PC-9 (cell line): Measurements from ENCODE around the gene DEFB108B.
A peak's percentile ranks its signal among the peaks of the same experiment; 100 is the strongest.
"Not testable (repeated sequence)": the region's sequence is repeated elsewhere in the genome, so short reads cannot be mapped to it uniquely, and the experiment has no call there.

Experiments
- CTCF ChIP-seq: fragments of 200-600 bp; sonication (generic); conservative IDR thresholded peaks from 2 replicates; pipeline ENCODE4 v1.6.1; 2017; ENCODE audit warnings: mixed run types, antibody characterized with exemption, mild to moderate bottlenecking, moderate library complexity
- EZH2 ChIP-seq: fragments of 200-600 bp; sonication (generic); IDR thresholded peaks from 2 replicates; pipeline ENCODE4 v1.8.0; 2017; ENCODE audit warnings: antibody characterized with exemption, low read depth

- TF ChIP-seq CTCF: 0 out of 2 replicates have a peak, but pooled peaks have one; percentile 12
- not testable (repeated sequence) for TF ChIP-seq EZH2
Measured at GRCh38 chr11:71787824-71788454, 45.1 kb upstream of the DEFB108B start.
